Activated naive CD4-positive, alpha-beta T cell treated with anti-CD3 and anti-CD28 coated beads, Interleukin-2, amount 50 U/mL, for 16 hours (primary cell): ENCODE measurements around the gene VPS41.

Experiments
- DNase-seq: peaks from one replicate; pipeline ENCODE4 v3.0.0-alpha.2; 2020

The VPS41 gene

GRCh38 chr7:38905056-38905759, 3.8 kb downstream of the VPS41 start:
- no peak for DNase-seq

- DNase-seq = no peak
Observed at GRCh38 chr7:38903057-38903456, 5.9 kb downstream of the VPS41 start.

GRCh38 chr7:38902449-38902848, 6.5 kb downstream of the VPS41 start:
- no peak for DNase-seq

- no peak for DNase-seq
Observed at GRCh38 chr7:38893061-38893460, 15.9 kb downstream of the VPS41 start.

GRCh38 chr7:38890597-38890996, 18.4 kb downstream of the VPS41 start:
- DNase-seq = no peak

GRCh38 chr7:38889872-38890432, 19.0 kb downstream of the VPS41 start:
- no peak for DNase-seq

GRCh38 chr7:38889079-38889478, 19.9 kb downstream of the VPS41 start:
- no peak for DNase-seq

- no peak for DNase-seq
Observed at GRCh38 chr7:38886265-38886664, 22.7 kb downstream of the VPS41 start.

GRCh38 chr7:38883706-38884105, 25.3 kb downstream of the VPS41 start:
- no peak for DNase-seq

GRCh38 chr7:38881947-38882684, 26.9 kb downstream of the VPS41 start:
- no peak for DNase-seq

GRCh38 chr7:38881015-38881414, 28.0 kb downstream of the VPS41 start:
- DNase-seq = no peak

- no peak for DNase-seq
Observed at GRCh38 chr7:38880454-38880853, 28.5 kb downstream of the VPS41 start.

GRCh38 chr7:38880035-38880434, 29.0 kb downstream of the VPS41 start:
- DNase-seq = no peak

- no peak for DNase-seq
Observed at GRCh38 chr7:38878694-38879457, 30.1 kb downstream of the VPS41 start.

- no peak for DNase-seq
Observed at GRCh38 chr7:38873433-38873832, 35.6 kb downstream of the VPS41 start.

- DNase-seq = no peak
Observed at GRCh38 chr7:38872202-38872601, 36.8 kb downstream of the VPS41 start.

- DNase-seq = no peak
Observed at GRCh38 chr7:38870147-38870546, 38.8 kb downstream of the VPS41 start.

GRCh38 chr7:38863601-38864291, 45.2 kb downstream of the VPS41 start:
- no peak for DNase-seq

- DNase-seq = no peak
Observed at GRCh38 chr7:38862666-38863065, 46.3 kb downstream of the VPS41 start.

GRCh38 chr7:38858259-38858884, 50.6 kb downstream of the VPS41 start:
- no peak for DNase-seq

GRCh38 chr7:38855867-38856266, 53.1 kb downstream of the VPS41 start:
- DNase-seq = no peak

GRCh38 chr7:38855386-38855785, 53.6 kb downstream of the VPS41 start:
- DNase-seq = no peak
